PFSK-1 (cell line): Measurements from ENCODE around the gene TCP1.

Source experiments
- SIN3A ChIP-seq: IDR thresholded peaks from 2 replicates; pipeline ENCODE4 v1.6.1; 2012; ENCODE audit warnings: mild to moderate bottlenecking, low read length, moderate library complexity, borderline replicate concordance; ENCODE audit not compliant: insufficient read depth
- TAF1 ChIP-seq: IDR thresholded peaks from 2 replicates; pipeline ENCODE4 v1.6.1; 2012; ENCODE audit warnings: low read length, control low read depth, borderline replicate concordance; ENCODE audit not compliant: insufficient read depth

DNA sequence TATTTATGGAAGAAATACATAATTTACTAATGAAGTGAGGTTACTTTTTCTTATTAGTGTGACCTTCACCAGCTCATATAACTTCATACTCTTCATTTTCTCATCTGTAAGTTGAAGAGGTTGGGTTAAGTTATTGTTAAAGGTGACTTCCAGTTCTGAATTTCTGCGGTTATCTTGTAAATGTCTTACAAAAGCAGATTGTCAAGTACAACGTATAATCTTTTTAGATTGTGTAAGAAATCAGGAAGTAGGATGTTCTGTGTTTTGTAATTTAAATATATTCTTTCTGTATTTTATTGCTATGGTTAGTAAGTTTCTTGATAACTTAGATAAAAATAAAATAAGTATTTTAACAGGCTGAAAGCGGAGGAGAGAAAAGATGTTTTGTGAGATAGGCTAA, 50.1 kb downstream of the TCP1 start:
- TF ChIP-seq TAF1 (no peak), SIN3A (no peak)
